ENCODE results near the gene MECP2.

GRCh38 chrX:154026136-154027021 lies 71.1 kb downstream of the MECP2 start:
- TF ChIP-seq CTCF (IDR thresholded peaks at IDR 0.05), result no peak
- no peak for TF ChIP-seq POLR2AphosphoS5 (IDR thresholded peaks at IDR 0.05)
- TF ChIP-seq POLR2A (IDR thresholded peaks at IDR 0.05), result no peak
